ENCODE results near the gene SPI1. TPM values are rescaled to one million over a fixed set of nuclear protein-coding genes. Genes with fewer than 3 reads are reported as not detected.
A peak's percentile ranks its signal among the peaks of the same experiment; 100 is the strongest.

Gene SPI1
- total and polyA plus RNA-seq, 12 donors, result 3.4 to 38.9 (median 7.5) TPM

DNA sequence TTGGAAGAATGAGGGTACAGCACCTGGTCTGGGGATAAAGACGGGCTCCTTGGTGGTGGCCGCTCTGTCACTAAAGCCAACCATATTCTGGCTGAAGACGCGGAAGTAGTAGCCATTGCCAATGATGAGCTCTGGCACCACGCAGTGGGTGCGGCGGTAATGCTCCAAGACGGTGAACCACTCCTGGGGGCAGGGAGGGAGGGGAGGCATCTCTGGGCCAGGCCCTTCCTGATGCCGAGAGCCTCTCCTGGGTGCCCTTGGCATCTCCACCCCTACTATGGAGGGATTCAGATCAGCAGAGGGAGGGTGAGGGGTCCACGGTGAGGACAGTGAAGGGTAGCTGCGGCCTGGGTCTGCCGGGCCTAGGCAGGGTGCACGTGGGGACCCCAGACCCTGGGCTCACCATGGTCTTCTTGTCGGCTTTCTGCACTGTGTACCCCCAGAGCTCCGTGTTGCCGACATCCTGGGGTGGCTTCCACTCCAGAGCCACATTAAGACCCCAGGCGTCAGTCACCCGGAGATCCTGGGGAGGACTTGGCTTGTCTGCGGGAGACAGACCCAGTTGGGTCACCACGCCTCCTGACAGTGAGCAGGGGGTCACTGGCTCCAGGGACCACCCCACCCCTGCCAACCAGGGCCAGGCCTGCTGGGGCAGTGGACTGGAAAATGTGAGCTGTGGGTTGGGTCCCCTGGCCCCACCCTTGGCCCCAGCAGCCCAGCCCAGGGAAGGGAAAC is 45.4 kb downstream of the SPI1 start:
- intact Hi-C loops (cut with DNase I), result no loop called here
- TF ChIP-seq, protein P1, sequence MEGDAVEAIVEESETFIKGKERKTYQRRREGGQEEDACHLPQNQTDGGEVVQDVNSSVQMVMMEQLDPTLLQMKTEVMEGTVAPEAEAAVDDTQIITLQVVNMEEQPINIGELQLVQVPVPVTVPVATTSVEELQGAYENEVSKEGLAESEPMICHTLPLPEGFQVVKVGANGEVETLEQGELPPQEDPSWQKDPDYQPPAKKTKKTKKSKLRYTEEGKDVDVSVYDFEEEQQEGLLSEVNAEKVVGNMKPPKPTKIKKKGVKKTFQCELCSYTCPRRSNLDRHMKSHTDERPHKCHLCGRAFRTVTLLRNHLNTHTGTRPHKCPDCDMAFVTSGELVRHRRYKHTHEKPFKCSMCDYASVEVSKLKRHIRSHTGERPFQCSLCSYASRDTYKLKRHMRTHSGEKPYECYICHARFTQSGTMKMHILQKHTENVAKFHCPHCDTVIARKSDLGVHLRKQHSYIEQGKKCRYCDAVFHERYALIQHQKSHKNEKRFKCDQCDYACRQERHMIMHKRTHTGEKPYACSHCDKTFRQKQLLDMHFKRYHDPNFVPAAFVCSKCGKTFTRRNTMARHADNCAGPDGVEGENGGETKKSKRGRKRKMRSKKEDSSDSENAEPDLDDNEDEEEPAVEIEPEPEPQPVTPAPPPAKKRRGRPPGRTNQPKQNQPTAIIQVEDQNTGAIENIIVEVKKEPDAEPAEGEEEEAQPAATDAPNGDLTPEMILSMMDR (IDR thresholded peaks at IDR 0.05), result no peak
- peaks cover 0 to 98% (median 13%) of the 10 kb centered on the region in 9 donors for H3K36me3 ChIP-seq
- peak overlapping the region in 7 of 10 donors; percentile 11 to 84 (median 39) for H3K27ac ChIP-seq
- H3K9me3 ChIP-seq, result no peaks in the 10 kb centered on the region
- H3K4me3 ChIP-seq, result no peak overlapping the region
- peaks cover 18 to 100% (median 53%) of the 10 kb centered on the region in 9 donors for H3K4me1 ChIP-seq
- DNase-seq, result no peak
- H3K27me3 ChIP-seq, result no peaks in the 10 kb centered on the region
- peak in 3 of 8 donors; percentile 0 for ATAC-seq
- WGBS, 2 donors, result 76 to 79% methylated on average over 20 of the region's 20 CpGs

DNA sequence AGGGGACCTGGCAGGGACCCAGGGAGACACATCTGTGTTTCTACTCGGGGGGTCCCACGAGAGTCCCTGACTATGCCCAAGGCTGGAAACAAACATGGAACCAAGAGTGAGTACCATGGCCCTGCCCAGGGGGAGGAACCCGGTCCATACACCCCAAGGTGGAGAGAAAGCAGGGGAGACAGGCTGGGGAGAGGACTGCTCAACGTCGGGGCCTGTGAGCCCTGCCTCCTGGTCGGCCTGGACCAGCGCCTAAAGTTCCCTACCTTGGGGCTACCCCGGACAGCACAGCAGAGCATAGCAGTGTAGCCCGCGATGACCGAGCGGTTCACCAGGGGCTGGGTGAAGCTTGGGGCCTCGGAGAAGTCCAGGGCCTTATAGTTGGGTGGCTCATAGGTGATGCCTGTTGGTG is 46.0 kb downstream of the SPI1 start:
- peak overlapping the region in 8 of 10 donors; percentile 10 to 84 (median 52) for H3K27ac ChIP-seq
- H3K4me3 ChIP-seq, result no peak overlapping the region
- ATAC-seq, result peak in 1 of 8 donors; percentile 1
- no peaks in the 10 kb centered on the region for H3K9me3 ChIP-seq
- H3K4me1 ChIP-seq, result peaks cover 18 to 95% (median 53%) of the 10 kb centered on the region in 9 donors
- H3K27me3 ChIP-seq, result no peaks in the 10 kb centered on the region
- intact Hi-C loops (cut with DNase I), result no loop called here
- no peak for DNase-seq
- 44 to 59% methylated on average over 13 of the region's 13 CpGs for WGBS, 2 donors
- peaks cover 0 to 100% (median 8%) of the 10 kb centered on the region in 9 donors for H3K36me3 ChIP-seq
- TF ChIP-seq, protein P1 (IDR thresholded peaks at IDR 0.05), result no peak

DNA sequence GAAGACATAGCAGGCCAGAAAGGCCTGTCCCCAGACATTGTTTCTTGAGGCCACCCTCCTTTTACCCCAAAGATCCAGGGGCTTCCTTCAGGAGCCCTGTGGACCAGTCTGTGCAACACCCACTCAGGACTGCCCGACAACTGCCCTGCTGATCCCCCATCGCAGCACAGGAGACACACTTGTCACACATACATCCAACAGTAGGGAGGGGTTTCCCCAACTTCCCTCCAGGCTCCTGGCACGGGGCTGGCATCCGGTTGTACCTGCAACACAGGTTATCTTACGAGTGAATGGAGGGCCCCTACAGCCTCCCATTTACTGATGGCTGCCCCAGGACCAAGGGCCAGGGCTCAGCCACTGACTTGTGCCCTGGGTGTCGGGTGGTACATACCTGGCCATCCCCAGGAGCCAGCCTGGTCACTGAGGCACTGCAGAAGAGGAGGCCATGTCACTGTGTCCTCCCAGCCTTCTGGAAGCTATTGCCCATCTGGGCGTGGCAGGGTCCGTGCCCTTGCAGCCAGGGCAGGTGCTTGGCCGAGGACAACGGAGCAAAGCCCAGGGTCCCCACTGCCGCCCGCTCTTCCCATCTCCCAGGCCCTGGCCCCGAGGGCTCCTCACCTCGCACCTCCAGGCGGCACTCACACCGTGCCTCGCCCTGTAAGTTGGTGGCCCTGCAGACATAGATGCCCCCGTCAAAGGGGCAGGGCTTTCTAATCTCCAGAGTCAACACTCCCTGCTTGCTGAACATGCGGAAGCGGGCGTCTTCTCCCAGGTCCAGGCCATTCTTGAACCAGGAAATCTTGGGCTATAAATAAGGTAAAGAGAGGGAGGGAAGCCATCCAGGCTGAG is 46.7 kb downstream of the SPI1 start:
- H3K4me1 ChIP-seq, result peaks cover 18 to 89% (median 53%) of the 10 kb centered on the region in 9 donors

More for the DNA sequence above, 46.7 kb downstream of the SPI1 start:
- intact Hi-C loops (cut with DNase I), result no loop called here
- H3K4me3 ChIP-seq, result no peak overlapping the region
- TF ChIP-seq, protein P1 (IDR thresholded peaks at IDR 0.05), result no peak
- peak overlapping the region in 8 of 10 donors; percentile 10 to 84 (median 70) for H3K27ac ChIP-seq
- 44 to 52% methylated on average over 21 of the region's 21 CpGs for WGBS, 2 donors
- no peaks in the 10 kb centered on the region for H3K27me3 ChIP-seq
- no peaks in the 10 kb centered on the region for H3K9me3 ChIP-seq
- DNase-seq, result no peak
- ATAC-seq, result no peak
- peaks cover 0 to 100% (median 3%) of the 10 kb centered on the region in 9 donors for H3K36me3 ChIP-seq
